Effector memory CD4-positive, alpha-beta T cell (primary cell): ENCODE results near the gene POU1F1.

ENCODE experiments used
- DNase-seq, 3 donors: peaks; one replicate each; pipeline ENCODE4 v3.0.0-alpha.2; 2020
- H3K27ac ChIP-seq: 2 replicates; pipeline ENCODE4 v1.7.0; 2013; ENCODE audit warnings: mild to moderate bottlenecking, low read length, moderate library complexity; ENCODE audit not compliant: insufficient read depth, poor library complexity, severe bottlenecking
- H3K27me3 ChIP-seq: replicated peaks from 2 replicates; pipeline ENCODE4 v1.7.0; 2013; ENCODE audit warnings: mild to moderate bottlenecking, low read length; ENCODE audit not compliant: insufficient read depth, control insufficient read depth, poor library complexity, severe bottlenecking
- H3K36me3 ChIP-seq: 2 replicates; pipeline ENCODE4 v1.7.0; 2013; ENCODE audit warnings: mild to moderate bottlenecking, low read length, moderate library complexity; ENCODE audit not compliant: control insufficient read depth, insufficient read depth
- H3K4me1 ChIP-seq: 2 replicates; pipeline ENCODE4 v1.7.0; 2013; ENCODE audit warnings: low read length, mild to moderate bottlenecking; ENCODE audit not compliant: control insufficient read depth, insufficient read depth, poor library complexity, severe bottlenecking
- H3K4me3 ChIP-seq: 2 replicates; pipeline ENCODE4 v1.7.0; 2013; ENCODE audit warnings: low read length, low read depth, mild to moderate bottlenecking; ENCODE audit not compliant: insufficient read depth, poor library complexity, severe bottlenecking
- H3K9me3 ChIP-seq: 2 replicates; pipeline ENCODE4 v1.7.0; 2013; ENCODE audit warnings: mild to moderate bottlenecking, low read length, moderate library complexity; ENCODE audit not compliant: control insufficient read depth

The POU1F1 gene

GRCh38 chr3:87228316-87228715 is 48.1 kb downstream of the POU1F1 start:
- Histone ChIP-seq H3K36me3 (peaks cover 3% of the 10 kb centered on the region), H3K9me3 (no peaks in the 10 kb centered on the region), H3K27ac (no peak overlapping the region), H3K4me1 (peaks cover 11% of the 10 kb centered on the region), H3K27me3 (no peaks in the 10 kb centered on the region), H3K4me3 (peak overlapping the region; percentile 97)
- DNase-seq, result no peak

DNA sequence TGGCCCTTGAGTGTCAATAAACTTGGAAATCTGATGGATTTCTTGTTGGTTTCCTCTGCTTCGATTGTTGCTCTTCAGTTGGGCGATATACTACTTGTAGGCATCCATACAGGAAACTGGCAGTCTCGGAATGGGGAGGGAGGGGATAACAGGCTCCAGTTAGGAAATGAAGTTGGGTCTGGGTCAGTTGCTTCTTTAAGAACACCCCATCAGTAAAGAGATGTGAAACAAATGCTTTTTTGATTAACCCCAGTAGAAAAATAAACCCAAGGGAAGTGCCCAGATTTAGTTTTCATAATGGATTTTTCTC is 48.6 kb downstream of the POU1F1 start:
- Histone ChIP-seq H3K4me1 (peaks cover 11% of the 10 kb centered on the region), H3K27ac (peak overlapping the region; percentile 84), H3K4me3 (peak overlapping the region; percentile 97), H3K36me3 (peaks cover 3% of the 10 kb centered on the region), H3K27me3 (no peaks in the 10 kb centered on the region), H3K9me3 (no peaks in the 10 kb centered on the region)
- no peak for DNase-seq

DNA sequence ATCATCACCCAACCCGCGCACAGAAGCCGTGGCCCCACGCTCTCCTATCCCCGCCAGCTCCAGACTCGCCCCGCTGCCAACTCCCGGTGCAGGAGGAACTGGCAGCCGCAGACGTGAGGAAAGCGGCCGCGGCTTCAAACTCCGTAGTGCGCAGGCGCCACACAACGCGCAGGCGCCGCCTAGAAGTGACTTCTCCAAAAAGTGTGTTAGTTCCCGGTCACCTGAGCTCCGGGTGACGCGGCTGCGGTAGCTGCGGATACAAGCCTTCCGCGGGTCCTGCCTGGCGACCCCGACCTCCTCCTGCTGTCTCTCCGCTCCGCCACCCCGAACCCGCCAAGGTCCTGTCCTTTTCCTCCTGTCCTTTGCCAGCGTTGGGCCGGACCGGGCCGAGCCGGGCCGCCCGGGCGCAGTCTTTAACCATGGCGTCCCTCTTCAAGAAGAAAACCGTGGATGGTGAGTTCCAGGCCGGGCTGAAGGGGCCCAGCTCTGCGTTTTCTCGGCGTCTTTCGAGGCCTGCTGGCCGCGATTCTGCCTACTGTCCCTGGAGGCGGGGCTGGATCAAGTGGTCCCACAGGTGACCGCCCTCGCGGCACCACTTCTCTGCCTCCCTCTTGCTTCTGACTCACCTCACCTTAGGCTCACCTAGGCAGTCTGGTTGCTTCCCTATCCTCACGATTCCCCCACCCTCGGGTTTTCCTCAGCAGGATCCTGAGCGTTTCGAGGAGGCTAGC is 49.1 kb downstream of the POU1F1 start, which contains the start of gene CHMP2B:
CHMP2B (plus strand) TSS at position 206 of the 731 bp plus-strand sequence; CDS start at position 420, 214 bp downstream.
- H3K27ac ChIP-seq, result peak within 1 kb of the TSS; percentile 84
- peak within 1 kb of the TSS; percentile 97 for H3K4me3 ChIP-seq
- H3K36me3 ChIP-seq, result peaks cover 3% of the 10 kb centered on the region
- peaks cover 2% of the 10 kb centered on the region for H3K27me3 ChIP-seq
- no peaks in the 10 kb centered on the region for H3K9me3 ChIP-seq
- peaks cover 11% of the 10 kb centered on the region for H3K4me1 ChIP-seq
- peak; percentile 85 to 88 (median 86) for DNase-seq

DNA sequence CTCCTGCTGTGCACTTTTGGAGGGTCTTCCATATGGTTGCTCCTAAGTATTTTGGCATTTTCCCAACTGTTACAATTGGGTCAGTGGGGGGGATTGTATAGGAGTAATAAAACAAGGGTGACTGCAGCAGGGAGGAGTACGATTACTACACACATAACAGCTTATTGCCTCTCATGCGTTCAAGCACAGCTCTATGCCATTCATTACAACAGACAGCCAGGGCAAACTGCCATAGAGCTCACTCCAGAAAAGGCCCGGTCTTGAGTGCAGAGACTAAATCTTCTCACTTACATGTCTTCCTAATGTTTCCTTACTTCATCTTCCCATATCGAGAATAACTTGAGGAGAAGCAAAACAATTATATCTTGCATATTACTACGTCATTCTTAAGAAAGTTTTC is 50.7 kb downstream of the POU1F1 start:
- no peaks in the 10 kb centered on the region for H3K9me3 ChIP-seq
- no peak overlapping the region for H3K27ac ChIP-seq
- peaks cover 11% of the 10 kb centered on the region for H3K4me1 ChIP-seq
- no peak for DNase-seq
- peaks cover 3% of the 10 kb centered on the region for H3K36me3 ChIP-seq
- peaks cover 3% of the 10 kb centered on the region for H3K27me3 ChIP-seq
- no peak overlapping the region for H3K4me3 ChIP-seq

- H3K27ac ChIP-seq, result no peak overlapping the region
- H3K4me3 ChIP-seq, result no peak overlapping the region
- DNase-seq, result no peak
- H3K9me3 ChIP-seq, result no peaks in the 10 kb centered on the region
- H3K4me1 ChIP-seq, result no peaks in the 10 kb centered on the region
- H3K27me3 ChIP-seq, result peaks cover 3% of the 10 kb centered on the region
- no peaks in the 10 kb centered on the region for H3K36me3 ChIP-seq
These were observed 56.8 kb downstream of the POU1F1 start for GRCh38 chr3:87219611-87220010.

- Histone ChIP-seq H3K9me3 (no peaks in the 10 kb centered on the region), H3K27me3 (peaks cover 3% of the 10 kb centered on the region), H3K4me1 (no peaks in the 10 kb centered on the region), H3K36me3 (no peaks in the 10 kb centered on the region), H3K27ac (no peak overlapping the region), H3K4me3 (no peak overlapping the region)
- no peak for DNase-seq
These were observed 57.8 kb downstream of the POU1F1 start for GRCh38 chr3:87218560-87218959.
